CD4-positive, alpha-beta T cell treated with Interferon alpha-2 for 1 hour (primary cell): ENCODE measurements around the gene FGD6.
"Not testable (repeated sequence)": the region's sequence is repeated elsewhere in the genome, so short reads cannot be mapped to it uniquely, and the experiment has no call there.

Source experiments
- DNase-seq, 2 donors: peaks; one replicate each; pipeline ENCODE4 v3.0.0-alpha.2; 2020 to 2022

FGD6 gene

GRCh38 chr12:95204141-95204866 lies 13.0 kb downstream of the FGD6 start:
- DNase-seq: no peak

- no peak for DNase-seq
These were observed 13.7 kb downstream of the FGD6 start for GRCh38 chr12:95203487-95204030.

GRCh38 chr12:95202691-95203486 lies 14.4 kb downstream of the FGD6 start:
- no peak for DNase-seq

GRCh38 chr12:95201056-95201670 lies 16.1 kb downstream of the FGD6 start:
- no peak for DNase-seq

GRCh38 chr12:95200128-95200894 lies 17.0 kb downstream of the FGD6 start:
- no peak for DNase-seq

GRCh38 chr12:95198914-95199313 lies 18.4 kb downstream of the FGD6 start:
- no peak for DNase-seq

- DNase-seq: no peak
These were observed 19.6 kb downstream of the FGD6 start for GRCh38 chr12:95197636-95198035.

- not testable (repeated sequence) for DNase-seq
These were observed 20.2 kb downstream of the FGD6 start for GRCh38 chr12:95196875-95197569.

GRCh38 chr12:95195122-95195521 lies 22.1 kb downstream of the FGD6 start:
- DNase-seq: no peak

GRCh38 chr12:95193139-95193538 lies 24.1 kb downstream of the FGD6 start:
- no peak for DNase-seq

GRCh38 chr12:95192271-95192670 lies 25.0 kb downstream of the FGD6 start:
- DNase-seq: no peak

- DNase-seq: no peak
These were observed 26.1 kb downstream of the FGD6 start for GRCh38 chr12:95191060-95191696.

GRCh38 chr12:95187865-95188415 lies 29.3 kb downstream of the FGD6 start:
- no peak for DNase-seq

GRCh38 chr12:95185854-95186253 lies 31.4 kb downstream of the FGD6 start:
- DNase-seq: no peak

GRCh38 chr12:95185072-95185471 lies 32.2 kb downstream of the FGD6 start:
- DNase-seq: no peak

GRCh38 chr12:95184121-95184520 lies 33.1 kb downstream of the FGD6 start:
- no peak for DNase-seq

- no peak for DNase-seq
These were observed 34.3 kb downstream of the FGD6 start for GRCh38 chr12:95182868-95183415.

GRCh38 chr12:95181103-95181502 lies 36.2 kb downstream of the FGD6 start:
- DNase-seq: no peak

GRCh38 chr12:95179011-95179410 lies 38.3 kb downstream of the FGD6 start:
- no peak for DNase-seq

- no peak for DNase-seq
These were observed 39.1 kb downstream of the FGD6 start for GRCh38 chr12:95178136-95178535.

GRCh38 chr12:95177201-95177768 lies 40.0 kb downstream of the FGD6 start:
- no peak for DNase-seq
